ENCODE results near the gene TPRG1L. TPM values are rescaled to one million over a fixed set of nuclear protein-coding genes. Genes with fewer than 3 reads are reported as not detected.

The TPRG1L gene
- total RNA-seq, 1 donor: 19.4 TPM

DNA sequence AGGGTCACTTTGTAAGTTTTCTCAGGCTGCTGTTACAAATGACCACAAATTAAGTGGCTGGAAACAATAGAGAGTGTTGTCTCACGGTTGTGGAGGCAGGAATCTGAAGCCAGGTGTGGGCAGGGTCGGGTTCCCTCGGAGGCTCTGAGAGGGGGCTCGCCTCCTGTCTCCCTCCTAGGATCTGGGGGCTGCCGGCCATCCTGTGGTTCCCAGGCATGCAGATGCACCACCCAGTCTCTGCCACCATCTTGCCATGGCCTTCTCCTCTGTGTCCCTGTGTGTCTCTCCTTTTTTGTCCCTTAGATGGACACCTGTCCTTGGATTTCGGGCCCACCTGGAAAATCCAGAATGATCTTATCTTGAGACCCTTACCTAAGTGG is 32.3 kb downstream of the TPRG1L start:
- TF ChIP-seq, protein P1, sequence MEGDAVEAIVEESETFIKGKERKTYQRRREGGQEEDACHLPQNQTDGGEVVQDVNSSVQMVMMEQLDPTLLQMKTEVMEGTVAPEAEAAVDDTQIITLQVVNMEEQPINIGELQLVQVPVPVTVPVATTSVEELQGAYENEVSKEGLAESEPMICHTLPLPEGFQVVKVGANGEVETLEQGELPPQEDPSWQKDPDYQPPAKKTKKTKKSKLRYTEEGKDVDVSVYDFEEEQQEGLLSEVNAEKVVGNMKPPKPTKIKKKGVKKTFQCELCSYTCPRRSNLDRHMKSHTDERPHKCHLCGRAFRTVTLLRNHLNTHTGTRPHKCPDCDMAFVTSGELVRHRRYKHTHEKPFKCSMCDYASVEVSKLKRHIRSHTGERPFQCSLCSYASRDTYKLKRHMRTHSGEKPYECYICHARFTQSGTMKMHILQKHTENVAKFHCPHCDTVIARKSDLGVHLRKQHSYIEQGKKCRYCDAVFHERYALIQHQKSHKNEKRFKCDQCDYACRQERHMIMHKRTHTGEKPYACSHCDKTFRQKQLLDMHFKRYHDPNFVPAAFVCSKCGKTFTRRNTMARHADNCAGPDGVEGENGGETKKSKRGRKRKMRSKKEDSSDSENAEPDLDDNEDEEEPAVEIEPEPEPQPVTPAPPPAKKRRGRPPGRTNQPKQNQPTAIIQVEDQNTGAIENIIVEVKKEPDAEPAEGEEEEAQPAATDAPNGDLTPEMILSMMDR (IDR thresholded peaks at IDR 0.05; ENCODE audit: insufficient read depth, low read depth, low read length): no peak
- H3K4me3 ChIP-seq (ENCODE audit: low read depth, low read length): no peak overlapping the region
- DNase-seq (ENCODE audit: low read depth): no peak

DNA sequence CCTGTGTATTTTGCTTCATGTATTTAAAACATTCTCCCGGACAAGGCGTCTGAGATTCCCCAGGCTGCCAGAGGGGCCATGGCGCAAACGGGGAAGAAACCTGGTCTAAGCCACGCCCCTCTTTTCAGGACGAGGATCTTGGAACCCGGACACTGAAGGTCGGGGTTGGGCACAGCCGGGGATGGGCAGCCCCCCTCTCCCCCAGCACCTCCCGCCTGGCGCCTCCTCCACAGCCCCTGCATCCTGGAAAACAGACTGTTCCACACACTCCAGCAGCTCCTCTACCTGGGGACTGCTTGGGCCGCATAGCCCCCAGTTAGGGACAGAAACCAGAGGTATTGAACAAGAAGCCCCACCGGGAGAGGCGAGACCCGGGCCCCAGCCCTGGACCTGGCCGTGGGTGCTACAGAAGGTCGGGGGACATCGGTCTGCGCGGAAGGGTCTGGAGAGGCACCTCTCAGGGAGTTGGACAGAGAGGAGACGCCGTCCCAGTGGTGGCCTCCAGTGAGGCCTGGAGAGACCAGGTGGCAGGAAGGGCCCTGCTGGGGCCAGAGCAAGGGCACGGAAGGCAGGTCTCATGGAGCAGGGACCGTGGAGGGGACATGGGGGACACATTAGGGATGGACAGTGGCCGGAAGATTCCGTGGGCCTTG is 32.9 kb downstream of the TPRG1L start:
- TF ChIP-seq, protein P1 (IDR thresholded peaks at IDR 0.05; ENCODE audit: insufficient read depth, low read depth, low read length): no peak
- no peak overlapping the region for H3K4me3 ChIP-seq (ENCODE audit: low read depth, low read length)
- DNase-seq (ENCODE audit: low read depth): no peak

DNA sequence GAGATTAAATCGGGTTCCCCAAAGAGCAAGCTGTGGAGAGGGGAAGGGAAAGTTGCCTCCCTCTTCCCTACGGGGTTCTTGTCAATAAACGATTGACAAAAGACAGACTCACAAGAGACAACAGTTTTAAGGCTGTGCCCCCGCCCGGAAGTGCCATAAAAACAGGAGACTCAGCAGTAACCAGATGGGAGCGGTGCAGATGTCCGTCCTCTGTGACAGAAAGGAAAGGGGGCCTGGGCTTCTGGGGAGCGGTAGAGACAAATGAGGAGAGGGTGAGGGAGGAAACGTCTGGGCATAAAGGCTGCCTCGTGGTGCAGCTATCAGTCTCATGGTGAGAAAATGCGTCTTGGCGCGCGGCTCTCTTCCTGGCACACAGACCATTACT is 33.4 kb downstream of the TPRG1L start:
- TF ChIP-seq, protein P1 (IDR thresholded peaks at IDR 0.05; ENCODE audit: insufficient read depth, low read depth, low read length): no peak
- no peak overlapping the region for H3K4me3 ChIP-seq (ENCODE audit: low read depth, low read length)
- no peak for DNase-seq (ENCODE audit: low read depth)

DNA sequence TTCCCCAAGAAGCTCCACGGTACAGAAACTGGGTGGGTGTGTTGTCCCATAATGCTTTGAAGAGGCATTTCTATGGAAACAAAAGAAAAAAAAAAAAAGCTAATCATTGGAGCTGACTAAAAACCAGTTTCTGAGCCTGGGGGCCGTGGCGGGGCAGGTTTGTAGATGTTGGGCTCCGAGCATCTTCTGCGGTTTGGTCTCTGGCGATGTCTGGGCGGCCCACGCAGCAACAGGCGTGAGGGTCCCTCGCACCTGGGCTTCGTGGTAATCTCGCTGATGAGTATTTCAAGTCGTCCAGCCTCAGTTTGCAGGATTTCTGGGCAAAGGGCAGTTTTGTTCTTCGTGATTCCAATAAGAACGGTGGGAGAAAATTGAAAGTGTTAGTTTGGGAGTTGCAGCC is 34.3 kb downstream of the TPRG1L start:
- H3K4me3 ChIP-seq (ENCODE audit: low read depth, low read length): no peak overlapping the region
- no peak for DNase-seq (ENCODE audit: low read depth)
- TF ChIP-seq, protein P1 (IDR thresholded peaks at IDR 0.05; ENCODE audit: insufficient read depth, low read depth, low read length): no peak

DNA sequence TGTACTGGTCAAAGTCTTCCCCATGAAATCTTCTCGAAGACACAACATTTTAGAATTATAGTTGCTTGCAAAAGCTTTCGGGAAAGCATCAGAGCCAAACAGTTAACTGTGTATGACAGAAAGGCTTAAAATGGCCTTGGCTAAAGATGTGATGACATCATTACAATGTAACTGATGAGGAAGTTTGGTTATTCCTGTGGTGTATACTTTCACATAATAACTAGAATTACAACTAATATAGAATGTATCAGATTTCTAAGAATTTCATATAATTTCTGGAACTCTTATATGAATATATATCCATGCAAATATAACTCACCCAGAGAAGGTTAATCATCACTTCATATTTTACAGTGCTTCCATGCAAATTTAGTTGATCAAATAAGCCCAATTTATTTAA is 35.9 kb downstream of the TPRG1L start:
- DNase-seq (ENCODE audit: low read depth): no peak
- H3K4me3 ChIP-seq (ENCODE audit: low read depth, low read length): no peak overlapping the region
- TF ChIP-seq, protein P1 (IDR thresholded peaks at IDR 0.05; ENCODE audit: insufficient read depth, low read depth, low read length): no peak

DNA sequence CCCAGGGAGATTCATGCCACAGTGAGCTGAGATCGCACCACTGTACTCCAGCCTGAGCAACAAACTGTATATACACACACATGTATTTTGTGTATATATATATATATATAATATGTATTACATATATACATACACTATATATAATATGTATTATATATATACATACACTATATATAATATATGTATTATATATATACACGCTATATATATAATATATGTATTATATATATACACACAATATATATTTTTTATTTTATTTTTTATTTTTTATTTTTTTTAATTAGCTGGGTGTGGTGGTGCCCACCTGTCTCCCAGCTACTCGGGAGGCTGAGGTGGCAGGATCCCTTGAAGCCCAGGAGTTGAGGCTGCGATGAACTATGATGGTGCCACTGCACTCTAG is 36.8 kb downstream of the TPRG1L start:
- TF ChIP-seq, protein P1 (IDR thresholded peaks at IDR 0.05; ENCODE audit: insufficient read depth, low read depth, low read length): no peak
- DNase-seq (ENCODE audit: low read depth): no peak
- no peak overlapping the region for H3K4me3 ChIP-seq (ENCODE audit: low read depth, low read length)

DNA sequence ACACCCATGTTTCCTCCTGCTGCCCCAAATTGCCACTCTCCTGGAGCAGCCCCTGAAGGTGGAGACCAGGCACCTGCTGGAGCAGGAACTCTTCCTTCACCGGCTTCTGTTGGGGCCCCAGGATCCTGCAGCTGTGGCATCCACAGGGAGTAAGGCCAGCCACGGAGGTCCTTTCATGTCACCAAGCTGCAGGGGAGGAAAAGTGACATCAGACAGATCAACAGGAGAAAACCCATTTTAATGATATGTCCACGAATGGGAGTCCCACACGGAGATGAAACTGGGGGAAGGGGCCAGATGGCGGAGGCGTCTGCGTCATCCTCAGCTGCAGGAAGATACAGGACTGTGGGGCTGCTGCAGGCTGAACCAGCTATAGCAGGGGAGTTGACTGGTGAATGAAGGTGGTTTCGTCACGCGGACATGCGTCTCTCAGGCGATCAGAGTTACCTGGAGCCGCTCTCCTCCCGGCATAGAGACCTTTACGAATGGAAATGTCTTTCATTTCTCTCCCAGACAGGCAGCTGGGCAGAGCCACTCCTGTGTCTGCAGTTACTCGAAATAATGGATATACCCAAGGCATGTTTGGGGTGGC is 37.4 kb downstream of the TPRG1L start:
- TF ChIP-seq, protein P1 (IDR thresholded peaks at IDR 0.05; ENCODE audit: insufficient read depth, low read depth, low read length): no peak

More for the DNA sequence above, 37.4 kb downstream of the TPRG1L start:
- no peak for DNase-seq (ENCODE audit: low read depth)
- H3K4me3 ChIP-seq (ENCODE audit: low read depth, low read length): no peak overlapping the region
